GM19193 (cell line): Measurements from ENCODE around the gene LRFN2.

ENCODE experiments used
- POLR2A ChIP-seq: IDR thresholded peaks from 4 replicates; pipeline ENCODE4 v1.6.1; 2011; ENCODE audit not compliant: insufficient read depth, insufficient read length; ENCODE audit errors: extremely low read depth

The LRFN2 gene

DNA sequence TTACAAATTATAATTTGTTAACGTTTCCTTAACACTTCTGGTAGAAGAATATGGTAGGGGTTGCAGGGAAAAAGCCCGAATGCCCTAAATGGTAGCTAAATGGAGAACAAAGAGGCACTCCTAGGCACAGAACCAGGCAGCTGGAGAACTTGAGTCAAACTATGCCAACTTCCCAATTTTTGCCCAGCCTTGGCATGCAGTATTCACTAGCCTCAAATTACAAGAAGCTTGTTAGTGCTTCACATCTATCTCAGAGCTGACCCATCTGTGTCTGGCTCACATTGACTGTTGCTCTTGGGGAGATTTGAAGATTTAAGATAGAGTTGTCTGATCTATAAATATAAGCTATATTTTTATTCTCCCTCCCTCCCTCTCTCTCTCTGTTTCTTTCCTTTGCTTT, 19.4 kb upstream of the LRFN2 start:
- TF ChIP-seq POLR2A: no peak

DNA sequence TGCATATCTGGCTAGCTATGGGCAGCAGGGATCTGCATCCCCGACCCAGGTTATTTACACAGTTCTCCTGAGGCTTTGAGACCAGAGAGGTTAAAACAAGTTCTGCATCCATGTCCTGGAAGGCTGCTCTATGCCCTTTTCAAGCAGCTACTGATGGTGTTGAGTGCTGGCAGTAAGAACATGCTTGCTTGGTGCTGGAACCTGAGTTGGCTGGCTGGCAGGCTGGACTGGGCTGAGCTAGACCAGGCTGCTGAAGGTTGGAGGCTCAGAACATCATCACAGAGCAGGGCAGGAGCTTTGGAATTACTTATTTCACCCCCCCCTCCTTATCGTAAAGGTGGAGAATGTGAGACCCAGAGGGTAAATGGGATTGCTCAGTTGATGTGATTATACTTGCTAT, 16.9 kb upstream of the LRFN2 start:
- TF ChIP-seq POLR2A: no peak

DNA sequence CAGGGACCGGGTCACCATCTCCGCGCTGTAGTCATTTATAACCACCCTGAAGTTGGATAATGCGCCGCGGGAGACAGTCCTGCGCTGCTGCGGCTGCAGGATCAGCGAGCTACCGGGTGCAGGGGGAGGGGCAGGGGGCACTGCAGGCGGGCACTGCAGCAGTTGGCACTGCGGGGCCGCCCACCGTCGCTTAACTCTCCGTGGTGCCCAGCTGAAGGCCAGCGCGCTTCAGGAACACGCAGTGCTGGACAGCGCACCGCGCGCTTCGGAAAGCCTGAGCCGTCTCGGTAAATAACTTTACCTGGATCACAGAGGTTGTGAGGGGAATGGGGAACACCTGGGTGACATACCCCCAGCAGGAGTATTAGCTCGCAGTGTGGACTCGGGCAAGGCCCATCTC, 12.4 kb upstream of the LRFN2 start:
- no peak for TF ChIP-seq POLR2A

DNA sequence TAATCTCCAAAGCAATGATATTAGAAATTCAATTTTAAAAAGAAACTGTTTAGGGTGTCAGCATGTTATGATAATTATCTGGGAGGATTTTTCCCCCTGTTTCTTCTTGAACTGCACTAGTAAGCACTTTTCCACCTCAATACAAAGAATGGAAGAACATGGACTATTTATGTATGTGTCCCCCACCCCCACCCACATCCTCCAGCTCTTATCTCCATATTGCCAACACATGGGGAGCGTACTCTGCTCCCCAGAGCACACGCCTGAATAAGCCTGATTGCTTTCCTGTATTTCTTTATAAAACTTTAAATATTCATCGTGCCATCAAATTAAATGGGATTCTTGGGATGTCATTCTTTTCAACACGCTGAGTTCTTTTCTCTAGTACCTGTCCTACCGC, 11.4 kb upstream of the LRFN2 start:
- no peak for TF ChIP-seq POLR2A

DNA sequence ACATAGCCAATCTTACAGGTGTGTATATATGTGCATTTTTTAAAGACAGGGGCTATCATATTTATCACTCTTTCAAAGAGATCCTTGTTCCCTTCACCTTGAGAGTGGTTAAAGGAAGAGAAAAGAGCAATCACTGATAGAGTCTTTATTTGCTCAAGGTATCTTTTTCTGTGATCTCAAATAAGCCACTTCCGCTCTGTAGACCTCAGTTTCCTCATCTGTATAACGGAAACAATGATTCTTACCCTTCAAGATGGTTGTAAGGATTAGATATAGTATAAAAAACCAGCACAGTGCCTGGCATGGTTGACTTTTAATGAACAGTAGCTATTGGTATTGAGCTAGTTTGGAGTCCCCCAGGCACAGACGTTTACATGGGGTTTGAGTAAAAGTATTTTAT, 10.1 kb upstream of the LRFN2 start:
- TF ChIP-seq POLR2A: no peak

DNA sequence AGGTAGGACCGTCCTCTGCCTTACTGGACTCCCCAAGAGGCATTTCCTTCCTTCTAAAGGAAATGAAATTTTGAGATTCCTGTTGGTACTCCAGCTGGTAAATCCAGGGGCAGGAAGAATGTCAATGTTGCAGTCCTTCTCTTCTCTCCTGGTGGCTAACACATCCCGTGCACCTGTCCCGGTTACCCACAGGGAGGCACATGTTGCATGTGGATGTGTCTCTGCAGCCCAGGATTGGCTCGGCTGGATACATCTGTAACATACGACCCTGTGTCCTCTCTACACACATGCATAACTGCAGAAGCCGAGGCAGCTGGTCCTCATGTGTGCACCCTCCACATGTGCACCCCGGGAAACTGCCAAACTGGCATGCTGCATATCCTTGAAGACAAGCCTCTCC, 1.3 kb upstream of the LRFN2 start:
- TF ChIP-seq POLR2A: no peak

DNA sequence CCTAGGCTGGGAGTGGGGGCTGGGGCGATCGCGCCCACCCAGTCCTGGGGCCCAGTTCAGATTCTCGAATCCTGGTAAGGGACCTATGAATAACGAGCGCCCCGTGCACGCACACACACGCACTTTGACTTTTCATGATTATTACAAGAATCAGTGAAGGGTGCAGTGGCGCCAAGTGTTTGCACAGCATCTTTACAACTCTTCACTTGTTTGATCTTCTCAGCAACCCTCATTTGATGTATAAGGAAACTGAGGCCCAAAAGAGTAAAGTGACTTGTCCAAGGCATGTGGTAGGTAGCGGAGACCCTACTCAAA, 863 bp upstream of the LRFN2 start:
- no peak for TF ChIP-seq POLR2A

DNA sequence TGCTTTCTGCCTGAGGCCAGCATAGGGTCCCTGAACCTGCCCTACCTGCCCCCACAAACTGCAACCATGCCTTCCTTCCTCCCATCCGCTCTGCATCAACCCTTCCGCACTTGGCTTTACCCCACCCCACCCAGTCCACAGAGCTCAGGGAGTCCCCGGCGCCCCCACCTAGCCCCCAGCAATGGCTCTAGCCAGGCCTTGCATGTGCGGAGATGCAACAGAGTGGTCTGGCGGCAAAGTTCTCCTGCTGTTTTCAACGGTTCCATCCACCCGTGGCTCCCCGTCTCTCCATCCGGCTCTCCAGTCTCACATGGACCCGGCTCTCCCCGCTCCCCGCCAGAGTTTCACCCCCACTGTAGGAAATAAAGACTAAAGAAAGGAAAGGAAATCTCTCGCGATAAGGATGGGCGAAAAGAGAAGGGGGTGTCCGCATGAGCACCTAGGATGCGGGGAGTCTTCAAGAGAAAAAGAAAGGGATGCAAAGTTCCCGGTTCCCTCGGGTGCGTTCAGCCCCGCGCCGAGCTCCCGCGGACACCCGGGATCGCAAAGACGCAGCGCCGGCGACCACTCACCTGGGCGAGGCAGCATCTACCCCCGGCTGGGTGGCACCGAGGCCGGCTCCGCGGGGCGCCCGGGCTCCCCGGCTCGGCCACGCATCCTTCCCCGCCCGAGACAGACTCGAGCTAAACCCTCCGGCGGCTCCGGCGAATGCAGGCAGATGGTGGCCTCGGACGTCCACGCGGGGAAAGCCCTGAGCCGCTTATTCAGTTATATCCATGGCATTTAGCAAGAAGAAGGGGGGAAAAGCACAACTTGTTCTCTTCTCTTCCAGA, 579 bp downstream of the LRFN2 start:
- TF ChIP-seq POLR2A: no peak

DNA sequence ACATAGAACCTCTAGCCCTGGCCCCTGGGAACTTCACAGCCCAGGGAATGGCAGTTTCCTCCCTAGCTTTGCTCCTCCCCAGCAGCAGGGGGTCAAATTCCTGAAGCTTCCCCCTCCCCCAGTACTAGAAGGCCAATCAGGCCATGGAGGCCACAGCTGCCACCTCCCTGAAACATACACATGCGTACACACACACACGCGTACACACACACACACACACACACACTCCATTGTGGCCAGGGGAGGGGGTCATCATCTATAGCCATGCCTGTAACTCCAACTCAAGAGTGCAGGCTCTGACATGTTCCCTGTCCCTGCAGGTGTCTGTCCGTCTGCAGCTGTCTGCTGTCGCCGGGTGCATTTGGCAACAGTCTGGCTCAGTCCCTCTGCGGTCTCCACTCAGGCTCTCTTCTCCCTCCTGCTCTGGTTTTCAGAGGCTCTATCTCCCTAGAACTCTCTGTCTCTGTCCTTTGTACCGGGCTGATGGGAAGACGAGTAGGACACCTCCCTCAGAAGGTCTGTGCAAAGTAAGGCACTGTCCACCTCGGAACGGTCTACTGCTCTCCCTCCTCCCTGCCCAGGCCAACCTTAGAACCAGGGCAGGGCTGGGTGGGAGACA, 1.4 kb downstream of the LRFN2 start:
- no peak for TF ChIP-seq POLR2A

DNA sequence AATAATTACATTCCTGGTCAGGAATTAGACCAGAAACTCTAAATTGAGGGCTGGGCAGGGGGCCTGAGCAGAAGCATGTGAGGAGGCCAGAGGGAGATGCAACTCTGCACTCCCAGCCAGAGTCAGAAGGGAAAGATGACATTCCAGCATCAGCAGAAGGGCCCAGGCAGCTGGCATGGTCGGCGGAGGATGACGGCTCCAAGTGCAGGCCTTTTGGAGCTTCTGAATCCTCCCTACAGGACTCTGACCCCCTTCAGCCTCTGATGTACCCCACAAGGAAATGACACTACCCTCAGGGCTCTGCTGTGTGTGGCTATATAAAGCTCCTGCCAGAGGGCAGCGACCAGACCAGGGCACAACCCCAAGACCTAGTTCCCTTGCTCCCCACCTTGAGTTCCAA, 1.9 kb downstream of the LRFN2 start:
- TF ChIP-seq POLR2A: no peak

DNA sequence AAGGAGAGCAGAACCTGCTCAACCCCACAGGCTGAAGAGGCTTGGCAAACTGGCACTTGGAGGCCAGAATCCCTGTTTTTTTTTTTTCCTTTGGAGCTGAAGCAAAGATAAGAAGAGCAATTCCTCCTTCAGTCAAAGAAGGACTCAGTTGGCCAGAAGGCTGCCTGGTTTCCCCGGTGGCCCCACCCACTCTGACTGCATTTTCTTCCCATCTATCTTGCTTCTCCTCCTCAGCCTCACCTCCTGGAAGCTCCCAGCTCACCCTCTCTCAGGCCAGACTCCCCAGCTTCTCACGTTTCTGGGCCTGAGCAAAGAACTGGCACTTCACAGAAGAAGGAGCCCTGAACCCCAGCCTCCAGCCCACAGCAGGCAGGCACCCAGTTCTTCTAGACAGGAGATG, 2.4 kb downstream of the LRFN2 start:
- no peak for TF ChIP-seq POLR2A

DNA sequence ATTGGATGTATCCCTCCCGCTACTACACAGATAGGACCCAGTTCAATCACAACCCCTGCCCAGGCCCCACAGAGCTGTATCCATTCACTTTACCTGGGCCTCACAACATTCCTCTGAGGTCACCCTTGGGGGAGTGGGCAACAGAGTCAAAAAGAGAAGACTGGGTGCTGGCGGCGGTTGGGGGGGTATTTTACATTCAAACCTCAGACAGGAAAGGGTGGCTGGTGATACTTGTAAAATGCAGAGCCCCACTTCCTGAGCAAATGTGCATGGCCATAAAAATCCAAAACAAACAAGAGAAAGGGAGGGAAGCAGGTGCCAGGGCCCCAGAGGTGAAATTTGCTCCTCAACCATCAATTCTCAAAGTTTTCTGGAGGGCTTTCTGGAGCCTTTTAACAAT, 3.5 kb downstream of the LRFN2 start:
- no peak for TF ChIP-seq POLR2A

DNA sequence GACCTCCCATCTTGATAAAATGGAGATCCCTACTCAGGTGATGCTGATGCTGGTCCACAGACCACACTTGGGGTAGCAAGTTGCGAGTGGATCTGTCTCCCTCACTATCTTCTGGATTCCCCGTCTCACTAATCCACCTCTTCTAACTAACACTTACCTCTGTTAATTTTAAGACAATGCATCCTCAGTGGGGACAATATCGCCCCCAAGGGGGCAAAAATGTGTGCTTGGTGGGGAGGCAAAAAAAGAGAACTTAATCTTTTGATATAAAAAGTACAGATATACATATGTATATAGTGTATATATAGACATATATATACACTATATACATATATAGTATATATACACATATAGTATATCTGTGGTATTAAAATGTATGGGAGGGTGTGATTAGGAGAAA, 4.3 kb downstream of the LRFN2 start:
- no peak for TF ChIP-seq POLR2A

DNA sequence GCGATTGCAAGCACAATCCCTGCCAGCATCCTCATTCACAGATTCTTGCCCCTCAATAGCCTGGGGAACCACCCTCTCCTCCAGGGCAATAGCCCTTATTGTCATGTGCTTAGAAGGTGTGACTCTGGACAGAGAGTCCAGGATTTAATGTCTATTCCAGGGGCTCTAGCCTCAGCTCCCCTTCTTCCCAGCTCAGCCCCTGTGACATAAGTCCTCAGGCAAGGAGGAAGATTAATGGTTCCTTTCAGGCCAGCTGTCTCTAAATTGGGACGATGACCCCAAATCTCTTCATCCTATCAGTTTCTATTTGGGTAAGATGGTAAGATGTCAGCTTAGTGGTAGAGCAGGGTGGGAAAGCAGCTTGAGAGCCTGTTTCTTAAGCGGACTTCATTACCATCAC, 8.1 kb downstream of the LRFN2 start:
- no peak for TF ChIP-seq POLR2A

DNA sequence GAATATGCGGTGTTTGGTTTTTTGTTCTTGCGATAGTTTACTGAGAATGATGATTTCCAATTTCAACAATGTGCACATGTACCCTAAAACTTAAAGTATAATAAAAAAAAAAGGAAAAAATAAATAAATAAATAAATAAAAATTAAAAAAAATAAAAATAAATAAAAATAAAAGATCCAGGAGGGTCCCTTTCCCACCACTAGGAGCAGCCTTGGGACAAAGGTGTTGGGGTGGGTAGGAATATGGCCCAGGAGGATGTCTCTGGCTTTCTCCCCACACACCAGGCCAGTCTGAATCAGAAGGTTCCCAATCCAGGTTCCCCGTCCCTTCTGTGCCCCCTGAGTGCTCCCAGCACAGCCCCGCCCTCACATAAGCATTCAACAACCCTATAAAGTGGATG, 9.5 kb downstream of the LRFN2 start:
- TF ChIP-seq POLR2A: no peak

DNA sequence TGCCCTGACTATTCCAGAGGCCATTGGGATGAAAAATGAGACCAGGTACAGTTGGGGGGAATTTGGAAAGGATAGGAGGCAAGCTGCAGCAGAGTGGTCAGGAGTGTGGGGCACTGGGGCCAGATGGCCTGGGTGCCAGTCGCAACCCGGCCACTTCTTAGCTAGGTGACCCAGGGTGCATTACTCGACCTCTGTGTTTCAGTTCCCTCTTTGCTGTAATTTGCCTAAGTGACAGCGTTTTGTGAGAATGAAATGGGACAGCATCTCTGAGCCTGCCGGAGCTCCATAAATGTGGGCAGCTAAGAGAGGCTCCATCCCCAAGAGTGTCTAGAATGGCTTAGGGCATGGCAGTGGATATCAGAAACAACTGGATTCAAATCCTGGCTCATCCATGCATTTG, 13.9 kb downstream of the LRFN2 start:
- no peak for TF ChIP-seq POLR2A
